ENCODE measurements around the gene ACE.

ACE gene

DNA sequence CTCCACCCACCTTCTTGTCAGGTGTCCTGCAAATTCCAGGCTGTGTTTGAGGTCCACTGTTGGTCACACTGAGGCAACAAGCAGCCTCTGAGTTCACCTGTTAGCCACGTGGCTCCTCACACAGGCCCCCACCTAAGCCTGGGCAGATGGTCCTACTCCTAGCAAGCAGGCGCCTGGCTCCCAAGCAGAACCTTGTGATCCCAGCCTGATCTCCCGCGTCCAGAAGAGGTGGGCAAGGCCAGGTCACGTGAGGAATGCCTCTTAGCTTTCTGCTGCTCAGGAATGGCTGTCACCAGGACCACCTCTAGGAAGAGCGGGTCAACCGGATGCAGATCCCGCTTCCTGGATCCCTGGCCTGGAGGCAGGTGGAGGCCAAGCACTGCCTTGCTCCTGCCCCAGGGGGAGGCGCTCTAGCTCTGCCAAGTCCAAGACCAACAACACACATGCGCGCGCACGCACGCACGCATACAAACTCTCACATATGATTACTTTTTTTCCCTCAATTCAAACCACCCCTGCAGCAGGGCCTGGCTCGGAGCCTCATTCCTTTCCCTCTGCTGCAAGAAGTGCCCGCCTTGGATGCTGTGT, 40.2 kb upstream of the ACE start:
- TF ChIP-seq, protein P1, sequence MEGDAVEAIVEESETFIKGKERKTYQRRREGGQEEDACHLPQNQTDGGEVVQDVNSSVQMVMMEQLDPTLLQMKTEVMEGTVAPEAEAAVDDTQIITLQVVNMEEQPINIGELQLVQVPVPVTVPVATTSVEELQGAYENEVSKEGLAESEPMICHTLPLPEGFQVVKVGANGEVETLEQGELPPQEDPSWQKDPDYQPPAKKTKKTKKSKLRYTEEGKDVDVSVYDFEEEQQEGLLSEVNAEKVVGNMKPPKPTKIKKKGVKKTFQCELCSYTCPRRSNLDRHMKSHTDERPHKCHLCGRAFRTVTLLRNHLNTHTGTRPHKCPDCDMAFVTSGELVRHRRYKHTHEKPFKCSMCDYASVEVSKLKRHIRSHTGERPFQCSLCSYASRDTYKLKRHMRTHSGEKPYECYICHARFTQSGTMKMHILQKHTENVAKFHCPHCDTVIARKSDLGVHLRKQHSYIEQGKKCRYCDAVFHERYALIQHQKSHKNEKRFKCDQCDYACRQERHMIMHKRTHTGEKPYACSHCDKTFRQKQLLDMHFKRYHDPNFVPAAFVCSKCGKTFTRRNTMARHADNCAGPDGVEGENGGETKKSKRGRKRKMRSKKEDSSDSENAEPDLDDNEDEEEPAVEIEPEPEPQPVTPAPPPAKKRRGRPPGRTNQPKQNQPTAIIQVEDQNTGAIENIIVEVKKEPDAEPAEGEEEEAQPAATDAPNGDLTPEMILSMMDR (conservative IDR thresholded peaks at IDR 0.05; ENCODE audit: low read depth, low read length): no peak
- Histone ChIP-seq H3K27ac (no peak overlapping the region), H3K36me3 (ENCODE audit: insufficient read depth) (no peaks in the 10 kb centered on the region), H3K4me3 (IDR thresholded peaks at IDR 0.05; ENCODE audit: insufficient read depth, low read depth, low read length) (no peak overlapping the region), H3K9ac (no peak overlapping the region), H2AFZ (ENCODE audit: low read depth) (no peak overlapping the region), H4K20me1 (ENCODE audit: insufficient read depth) (no peaks in the 10 kb centered on the region), H3K27me3 (ENCODE audit: insufficient read depth, low read depth) (no peaks in the 10 kb centered on the region), H3K4me2 (no peak overlapping the region), H3K4me1 (ENCODE audit: low read depth, poor library complexity, severe bottlenecking) (peaks cover 10% of the 10 kb centered on the region), H3K79me2 (ENCODE audit: insufficient read depth, low read depth) (no peaks in the 10 kb centered on the region)

DNA sequence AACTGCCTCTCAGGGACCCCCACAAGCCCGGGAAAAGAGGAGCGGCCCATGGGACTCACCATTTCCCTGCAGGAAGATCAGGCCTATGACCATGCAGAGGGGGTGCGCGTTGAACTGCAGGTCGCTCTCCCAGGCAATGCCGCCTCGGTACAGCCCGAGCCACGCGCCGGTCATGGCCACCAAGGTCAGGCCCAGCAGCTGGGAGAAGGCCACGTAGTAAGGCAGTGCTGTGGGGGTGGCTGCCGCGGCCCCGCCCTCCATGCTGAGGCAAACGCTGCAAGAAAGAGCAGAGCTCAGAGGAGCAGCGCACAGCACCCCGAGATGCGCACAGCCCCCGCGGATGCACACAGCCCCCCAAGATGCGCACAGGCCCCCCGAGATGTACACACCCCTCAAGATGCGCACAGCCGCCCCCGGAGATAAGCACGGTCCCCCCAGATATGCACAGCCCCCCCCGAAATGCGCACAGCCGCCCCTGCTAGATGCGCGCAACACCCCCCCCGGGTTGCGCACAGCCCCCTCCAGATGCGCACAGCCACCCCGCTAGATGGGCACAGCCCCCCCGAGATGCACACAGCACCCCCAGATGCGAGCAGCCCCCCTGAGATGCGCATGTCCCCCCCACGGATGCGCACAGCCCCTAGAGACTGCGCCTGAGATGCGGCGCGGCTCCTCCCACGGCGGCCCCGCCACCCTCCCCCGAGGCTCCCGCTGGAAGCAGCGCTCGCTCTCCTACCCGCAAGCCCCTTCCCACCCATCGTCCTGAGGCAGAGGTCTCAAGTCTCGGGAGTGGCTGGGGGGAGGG, 39.4 kb upstream of the ACE start:
- H3K4me3 ChIP-seq (IDR thresholded peaks at IDR 0.05; ENCODE audit: insufficient read depth, low read depth, low read length): no peak overlapping the region
- H3K4me2 ChIP-seq: no peak overlapping the region
- H3K27ac ChIP-seq: no peak overlapping the region
- H2AFZ ChIP-seq (ENCODE audit: low read depth): no peak overlapping the region
- H3K27me3 ChIP-seq (ENCODE audit: insufficient read depth, low read depth): no peaks in the 10 kb centered on the region
- no peak overlapping the region for H3K9ac ChIP-seq
- H3K4me1 ChIP-seq (ENCODE audit: low read depth, poor library complexity, severe bottlenecking): peaks cover 10% of the 10 kb centered on the region
- no peaks in the 10 kb centered on the region for H3K79me2 ChIP-seq (ENCODE audit: insufficient read depth, low read depth)
- TF ChIP-seq, protein P1 (conservative IDR thresholded peaks at IDR 0.05; ENCODE audit: low read depth, low read length): no peak
- no peaks in the 10 kb centered on the region for H3K36me3 ChIP-seq (ENCODE audit: insufficient read depth)
- no peaks in the 10 kb centered on the region for H4K20me1 ChIP-seq (ENCODE audit: insufficient read depth)

DNA sequence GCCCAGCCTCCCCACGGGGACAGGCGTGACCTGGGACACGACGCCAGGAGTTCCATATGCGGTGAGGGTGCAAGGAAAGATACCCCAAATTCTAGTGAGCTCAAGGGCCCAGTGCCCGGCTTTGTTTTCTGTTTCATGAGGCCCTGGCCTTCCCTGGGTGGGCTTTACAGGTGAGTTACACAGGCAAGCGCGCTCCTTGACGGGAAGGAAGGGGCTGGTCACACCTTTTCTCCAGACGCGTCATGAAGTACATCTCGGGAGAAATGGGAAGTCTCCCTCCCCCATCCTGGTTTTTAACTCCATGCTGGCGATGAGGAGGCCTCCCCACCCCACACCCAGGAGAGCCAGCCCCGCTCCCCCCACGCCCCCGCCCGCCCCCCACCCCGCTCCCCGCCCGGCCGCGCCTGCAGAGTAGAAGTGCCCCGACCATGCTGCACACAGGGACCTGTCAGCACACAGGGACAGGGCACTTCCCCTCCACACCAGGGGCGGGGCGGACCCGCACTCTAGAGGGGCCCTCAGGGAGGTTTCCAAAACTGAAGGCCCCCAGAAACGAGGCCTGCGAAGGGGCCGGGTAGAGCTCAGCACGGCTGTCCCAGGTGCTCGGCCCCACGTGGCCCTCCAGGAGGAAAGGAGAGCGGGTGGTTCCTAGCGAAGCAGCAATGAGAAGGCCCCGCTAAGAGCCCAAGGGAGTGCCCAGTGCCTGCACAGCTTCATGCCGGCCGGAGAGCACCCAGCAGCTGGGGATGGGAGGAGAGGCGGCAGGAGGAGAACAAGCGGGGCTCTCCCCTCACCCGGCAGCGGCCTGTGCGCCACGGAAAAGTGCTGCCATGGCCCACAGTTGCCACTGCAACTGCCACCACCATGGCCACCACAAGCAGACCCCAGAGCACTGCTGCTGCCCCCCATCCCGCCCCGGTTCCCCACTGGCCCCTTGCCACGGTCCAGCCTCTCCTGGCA, 38.5 kb upstream of the ACE start:
- Histone ChIP-seq H2AFZ (ENCODE audit: low read depth) (no peak overlapping the region), H3K36me3 (ENCODE audit: insufficient read depth) (no peaks in the 10 kb centered on the region), H3K79me2 (ENCODE audit: insufficient read depth, low read depth) (no peaks in the 10 kb centered on the region), H3K4me2 (no peak overlapping the region), H3K4me3 (IDR thresholded peaks at IDR 0.05; ENCODE audit: insufficient read depth, low read depth, low read length) (no peak overlapping the region), H3K9ac (no peak overlapping the region), H3K27ac (no peak overlapping the region), H4K20me1 (ENCODE audit: insufficient read depth) (no peaks in the 10 kb centered on the region), H3K27me3 (ENCODE audit: insufficient read depth, low read depth) (no peaks in the 10 kb centered on the region), H3K4me1 (ENCODE audit: low read depth, poor library complexity, severe bottlenecking) (peaks cover 10% of the 10 kb centered on the region)
- TF ChIP-seq, protein P1 (conservative IDR thresholded peaks at IDR 0.05; ENCODE audit: low read depth, low read length): no peak

DNA sequence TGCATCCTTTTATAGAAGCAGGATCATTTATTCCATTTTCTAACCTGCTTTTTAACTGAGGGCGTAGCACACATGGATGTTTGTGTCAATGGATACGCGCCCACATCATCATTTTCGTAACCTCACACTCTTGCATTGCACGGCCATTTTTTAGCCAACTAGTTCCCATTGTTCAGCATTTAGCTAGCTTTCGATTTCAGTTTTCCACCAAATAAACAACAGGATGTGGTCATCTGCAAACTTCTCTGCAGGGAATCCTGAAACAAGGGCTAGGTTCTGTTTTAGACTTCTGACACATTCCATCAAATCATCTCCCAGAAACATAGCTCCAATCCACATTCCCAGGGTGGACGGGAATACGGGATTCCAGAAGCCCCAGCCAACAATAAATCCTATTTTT, 37.2 kb upstream of the ACE start:
- Histone ChIP-seq H3K27me3 (ENCODE audit: insufficient read depth, low read depth) (no peaks in the 10 kb centered on the region), H3K4me3 (IDR thresholded peaks at IDR 0.05; ENCODE audit: insufficient read depth, low read depth, low read length) (no peak overlapping the region), H2AFZ (ENCODE audit: low read depth) (no peak overlapping the region), H3K4me2 (peak overlapping the region; percentile 10), H4K20me1 (ENCODE audit: insufficient read depth) (no peaks in the 10 kb centered on the region), H3K9ac (no peak overlapping the region), H3K4me1 (ENCODE audit: low read depth, poor library complexity, severe bottlenecking) (peaks cover 12% of the 10 kb centered on the region), H3K79me2 (ENCODE audit: insufficient read depth, low read depth) (no peaks in the 10 kb centered on the region), H3K27ac (no peak overlapping the region), H3K36me3 (ENCODE audit: insufficient read depth) (no peaks in the 10 kb centered on the region)
- TF ChIP-seq, protein P1 (conservative IDR thresholded peaks at IDR 0.05; ENCODE audit: low read depth, low read length): no peak

Measured in KMS-11 (cell line).